ENCODE results near the gene MACROD2. TPM values are rescaled to one million over a fixed set of nuclear protein-coding genes. Genes with fewer than 3 reads are reported as not detected.

Gene MACROD2
- total and polyA plus RNA-seq, 2 of the 4 experiments (the other 2 are of a cell fraction): not detected

DNA sequence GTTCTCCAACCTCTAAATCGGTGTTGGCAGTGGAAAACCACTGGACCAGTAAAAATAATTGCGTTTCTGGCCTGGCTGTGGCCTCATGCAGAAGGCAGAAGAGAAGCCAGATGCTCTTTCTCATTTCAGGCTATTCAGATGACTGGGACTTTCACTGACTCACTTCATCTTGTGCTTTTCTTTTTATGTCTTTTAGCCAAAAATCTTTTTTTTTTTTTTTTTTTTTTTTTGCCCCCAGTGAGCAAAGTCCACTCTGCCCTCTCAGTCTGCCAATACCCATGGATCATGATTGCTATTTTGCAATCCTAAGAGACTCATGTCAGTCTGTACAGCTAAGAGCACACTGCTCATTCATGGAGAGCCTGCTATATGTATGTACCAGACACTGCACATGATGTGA is 1615.5 kb downstream of the MACROD2 start:
- no peak for DNase-seq

More for the DNA sequence above, 1615.5 kb downstream of the MACROD2 start:
- Histone ChIP-seq H3K27me3 (ENCODE audit: control insufficient read depth, insufficient read depth, low read length) (no peaks in the 10 kb centered on the region; the same call in 1 of the 2 replicates), H3K56ac (ENCODE audit: extremely low read depth, insufficient read depth, low read length) (no peak overlapping the region), H3K4me2 (ENCODE audit: low read depth, low read length) (no peak overlapping the region), H3K14ac (replicated peaks; ENCODE audit: low read depth, low read length) (no peak overlapping the region), H3K4me1 (ENCODE audit: control insufficient read depth, insufficient read depth, low read length) (no peaks in the 10 kb centered on the region; the same call in 1 of the 2 replicates), H2BK20ac (ENCODE audit: low read depth, low read length) (no peak overlapping the region), H4K91ac (ENCODE audit: insufficient read depth, low read depth, low read length) (no peak overlapping the region), H3K4ac (ENCODE audit: low read depth, low read length) (no peak overlapping the region), H3K9me3 (ENCODE audit: control insufficient read depth, insufficient read depth, low read length) (peaks cover 5% of the 10 kb centered on the region; the same call in 1 of the 2 replicates), H3K4me3 (ENCODE audit: insufficient read depth, low read depth, low read length) (no peak overlapping the region), H2BK5ac (ENCODE audit: low read depth, low read length, poor library complexity, severe bottlenecking) (no peak overlapping the region), H3K9ac (ENCODE audit: low read depth, low read length) (no peak overlapping the region), H3K18ac (ENCODE audit: low read depth, low read length) (no peak overlapping the region), H2AK5ac (ENCODE audit: low read depth, low read length) (no peak overlapping the region), H3K9me1 (ENCODE audit: insufficient read depth, low read length) (no peaks in the 10 kb centered on the region), H3K23ac (ENCODE audit: low read depth, low read length) (no peak overlapping the region), H4K20me1 (ENCODE audit: insufficient read depth, low read length) (no peaks in the 10 kb centered on the region), H3K36me3 (ENCODE audit: control insufficient read depth, insufficient read depth, low read length) (no peaks in the 10 kb centered on the region), H2AK9ac (replicated peaks; ENCODE audit: low read depth, low read length, poor library complexity) (no peak overlapping the region), H3K79me1 (ENCODE audit: low read depth in 1 of 2, low read length in 2 of 2) (no peaks in the 10 kb centered on the region), H2AFZ (replicated peaks; ENCODE audit: low read length, poor library complexity) (no peak overlapping the region), H4K5ac (ENCODE audit: low read depth, low read length) (no peak overlapping the region), H3K27ac (ENCODE audit: insufficient read depth, low read length) (no peak overlapping the region), H2BK15ac (ENCODE audit: low read depth, low read length) (no peak overlapping the region), H2BK120ac (ENCODE audit: low read depth, low read length) (no peak overlapping the region), H4K8ac (ENCODE audit: low read depth in 2 of 2, low read length in 2 of 2) (no peak overlapping the region)
- dilution Hi-C loops (cut with HindIII; ENCODE audit: low sequenced_read_pairs, unreplicated experiment) (no loop called here), in situ Hi-C loops (cut with MboI; ENCODE audit: low sequenced_read_pairs) (no loop called here), intact Hi-C loops (cut with micrococcal nuclease) (no loop called here)
- 20% methylated on average over 1 of the region's 2 CpGs; no CpG with 5 or more reads in 1 of the 2 experiments for WGBS, 2 experiments (ENCODE audit: extremely low coverage in 2 of 2, insufficient read length in 1 of 2)
- TF ChIP-seq POLR2A (IDR thresholded peaks at IDR 0.05; ENCODE audit: low read depth, low read length) (no peak), ELK1 (IDR thresholded peaks at IDR 0.05; ENCODE audit: borderline replicate concordance, low read depth, low read length) (no peak), USF2 (IDR thresholded peaks at IDR 0.05; ENCODE audit: low read depth, low read length) (no peak), MAZ (IDR thresholded peaks at IDR 0.05; ENCODE audit: borderline replicate concordance, low read depth, low read length) (no peak), RAD21 (IDR thresholded peaks at IDR 0.05; ENCODE audit: low read length) (no peak), BHLHE40 (IDR thresholded peaks at IDR 0.05; ENCODE audit: low read depth, low read length) (no peak), RCOR1 (IDR thresholded peaks at IDR 0.05; ENCODE audit: insufficient replicate concordance, low read length) (no peak), MAFK (IDR thresholded peaks at IDR 0.05; ENCODE audit: low read depth, low read length) (no peak), CHD1 (IDR thresholded peaks at IDR 0.05; ENCODE audit: low read depth, low read length) (no peak), NFE2L2 (IDR thresholded peaks at IDR 0.05; ENCODE audit: low read depth, low read length) (no peak), SMC3 (IDR thresholded peaks at IDR 0.05; ENCODE audit: low read depth, low read length) (no peak), FOS (IDR thresholded peaks at IDR 0.05; ENCODE audit: low read depth, low read length) (no peak), RFX5 (IDR thresholded peaks at IDR 0.05; ENCODE audit: low read depth, low read length) (no peak)
- TF ChIP-seq, protein P1, sequence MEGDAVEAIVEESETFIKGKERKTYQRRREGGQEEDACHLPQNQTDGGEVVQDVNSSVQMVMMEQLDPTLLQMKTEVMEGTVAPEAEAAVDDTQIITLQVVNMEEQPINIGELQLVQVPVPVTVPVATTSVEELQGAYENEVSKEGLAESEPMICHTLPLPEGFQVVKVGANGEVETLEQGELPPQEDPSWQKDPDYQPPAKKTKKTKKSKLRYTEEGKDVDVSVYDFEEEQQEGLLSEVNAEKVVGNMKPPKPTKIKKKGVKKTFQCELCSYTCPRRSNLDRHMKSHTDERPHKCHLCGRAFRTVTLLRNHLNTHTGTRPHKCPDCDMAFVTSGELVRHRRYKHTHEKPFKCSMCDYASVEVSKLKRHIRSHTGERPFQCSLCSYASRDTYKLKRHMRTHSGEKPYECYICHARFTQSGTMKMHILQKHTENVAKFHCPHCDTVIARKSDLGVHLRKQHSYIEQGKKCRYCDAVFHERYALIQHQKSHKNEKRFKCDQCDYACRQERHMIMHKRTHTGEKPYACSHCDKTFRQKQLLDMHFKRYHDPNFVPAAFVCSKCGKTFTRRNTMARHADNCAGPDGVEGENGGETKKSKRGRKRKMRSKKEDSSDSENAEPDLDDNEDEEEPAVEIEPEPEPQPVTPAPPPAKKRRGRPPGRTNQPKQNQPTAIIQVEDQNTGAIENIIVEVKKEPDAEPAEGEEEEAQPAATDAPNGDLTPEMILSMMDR (conservative IDR thresholded peaks at IDR 0.05; ENCODE audit: low read depth, low read length): no peak
- ChIA-PET POLR2A (ENCODE audit: unreplicated experiment) (no interaction called here), CTCF (no interaction called here)
- no TSS peak for BruUV-seq (replicated peaks)
- ATAC-seq (ENCODE audit: low read depth): no peak

All from IMR-90 (cell line).